Measurements from ENCODE around the gene CDKL2.

CDKL2 gene

GRCh38 chr4:75555294-75556164 is 74.8 kb downstream of the CDKL2 start, which contains the start of gene ODAPH:
Gene ODAPH (plus strand): TSS chr4:75556066. CDS start chr4:75556083, 17 bp downstream.
- no peaks in the 10 kb centered on the region for H3K9me2 ChIP-seq (replicated peaks; ENCODE audit: insufficient read depth, low read length)
- H3F3A ChIP-seq (ENCODE audit: insufficient read depth): no peaks in the 10 kb centered on the region
- H2AFZ ChIP-seq (ENCODE audit: low read depth, low read length, severe bottlenecking): no peak within 1 kb of the TSS
- no peaks in the 10 kb centered on the region for H4K20me1 ChIP-seq (ENCODE audit: low read depth, low read length)
- H3K27me3 ChIP-seq (ENCODE audit: low read length): no peaks in the 10 kb centered on the region
- H3K79me2 ChIP-seq (ENCODE audit: insufficient read depth, low read length): no peaks in the 10 kb centered on the region
- H3K9ac ChIP-seq (ENCODE audit: low read length): no peak within 1 kb of the TSS
- no peak within 1 kb of the TSS for H3K4me3 ChIP-seq (ENCODE audit: insufficient read depth, low read length, poor library complexity, severe bottlenecking)
- H3K4me2 ChIP-seq (ENCODE audit: low read depth, low read length, poor library complexity, severe bottlenecking): no peak within 1 kb of the TSS
- H3K27ac ChIP-seq (ENCODE audit: low read depth, low read length): no peak within 1 kb of the TSS
- no peak for TF ChIP-seq EZH2phosphoT487 (conservative IDR thresholded peaks at IDR 0.05; ENCODE audit: low read length)
- no peaks in the 10 kb centered on the region for H3K9me3 ChIP-seq (ENCODE audit: insufficient read depth, low read length)
- H3K36me3 ChIP-seq (ENCODE audit: low read length): no peaks in the 10 kb centered on the region

GRCh38 chr4:75552452-75552851 is 77.9 kb downstream of the CDKL2 start:
- no peak overlapping the region for H3K4me3 ChIP-seq (ENCODE audit: insufficient read depth, low read length, poor library complexity, severe bottlenecking)
- no peaks in the 10 kb centered on the region for H3F3A ChIP-seq (ENCODE audit: insufficient read depth)
- H3K79me2 ChIP-seq (ENCODE audit: insufficient read depth, low read length): no peaks in the 10 kb centered on the region
- H3K9me2 ChIP-seq (replicated peaks; ENCODE audit: insufficient read depth, low read length): no peaks in the 10 kb centered on the region
- no peaks in the 10 kb centered on the region for H3K36me3 ChIP-seq (ENCODE audit: low read length)
- no peak overlapping the region for H3K27ac ChIP-seq (ENCODE audit: low read depth, low read length)
- H3K9me3 ChIP-seq (ENCODE audit: insufficient read depth, low read length): no peaks in the 10 kb centered on the region
- H4K20me1 ChIP-seq (ENCODE audit: low read depth, low read length): no peaks in the 10 kb centered on the region
- TF ChIP-seq CTCF (IDR thresholded peaks at IDR 0.05; ENCODE audit: insufficient read depth, low read length, poor library complexity, severe bottlenecking) (no peak), EZH2phosphoT487 (conservative IDR thresholded peaks at IDR 0.05; ENCODE audit: low read length) (no peak)
- H2AFZ ChIP-seq (ENCODE audit: low read depth, low read length, severe bottlenecking): no peak overlapping the region
- no peaks in the 10 kb centered on the region for H3K27me3 ChIP-seq (ENCODE audit: low read length)
- H3K4me2 ChIP-seq (ENCODE audit: low read depth, low read length, poor library complexity, severe bottlenecking): no peak overlapping the region
- H3K9ac ChIP-seq (ENCODE audit: low read length): no peak overlapping the region

GRCh38 chr4:75549019-75549418 is 81.3 kb downstream of the CDKL2 start:
- Histone ChIP-seq H3K9me2 (replicated peaks; ENCODE audit: insufficient read depth, low read length) (no peaks in the 10 kb centered on the region), H2AFZ (ENCODE audit: low read depth, low read length, severe bottlenecking) (no peak overlapping the region), H3K27ac (ENCODE audit: low read depth, low read length) (no peak overlapping the region), H3F3A (ENCODE audit: insufficient read depth) (no peaks in the 10 kb centered on the region), H3K9ac (ENCODE audit: low read length) (no peak overlapping the region), H3K36me3 (ENCODE audit: low read length) (no peaks in the 10 kb centered on the region), H4K20me1 (ENCODE audit: low read depth, low read length) (no peaks in the 10 kb centered on the region), H3K4me3 (ENCODE audit: insufficient read depth, low read length, poor library complexity, severe bottlenecking) (no peak overlapping the region), H3K79me2 (ENCODE audit: insufficient read depth, low read length) (no peaks in the 10 kb centered on the region), H3K27me3 (ENCODE audit: low read length) (no peaks in the 10 kb centered on the region), H3K9me3 (ENCODE audit: insufficient read depth, low read length) (no peaks in the 10 kb centered on the region), H3K4me2 (ENCODE audit: low read depth, low read length, poor library complexity, severe bottlenecking) (no peak overlapping the region)
- no peak for TF ChIP-seq EZH2phosphoT487 (conservative IDR thresholded peaks at IDR 0.05; ENCODE audit: low read length)
- no peak for TF ChIP-seq CTCF (IDR thresholded peaks at IDR 0.05; ENCODE audit: insufficient read depth, low read length, poor library complexity, severe bottlenecking)
